GM18868 (cell line): Measurements from ENCODE around the gene RAC3.

ENCODE experiments used
- ATAC-seq: cut with Tn5 transposase; IDR thresholded peaks from one replicate; pipeline ENCODE4 v1.9.1; 2021; ENCODE audit warnings: mild to moderate bottlenecking, moderate library complexity; ENCODE audit not compliant: unreplicated experiment

RAC3 gene

DNA sequence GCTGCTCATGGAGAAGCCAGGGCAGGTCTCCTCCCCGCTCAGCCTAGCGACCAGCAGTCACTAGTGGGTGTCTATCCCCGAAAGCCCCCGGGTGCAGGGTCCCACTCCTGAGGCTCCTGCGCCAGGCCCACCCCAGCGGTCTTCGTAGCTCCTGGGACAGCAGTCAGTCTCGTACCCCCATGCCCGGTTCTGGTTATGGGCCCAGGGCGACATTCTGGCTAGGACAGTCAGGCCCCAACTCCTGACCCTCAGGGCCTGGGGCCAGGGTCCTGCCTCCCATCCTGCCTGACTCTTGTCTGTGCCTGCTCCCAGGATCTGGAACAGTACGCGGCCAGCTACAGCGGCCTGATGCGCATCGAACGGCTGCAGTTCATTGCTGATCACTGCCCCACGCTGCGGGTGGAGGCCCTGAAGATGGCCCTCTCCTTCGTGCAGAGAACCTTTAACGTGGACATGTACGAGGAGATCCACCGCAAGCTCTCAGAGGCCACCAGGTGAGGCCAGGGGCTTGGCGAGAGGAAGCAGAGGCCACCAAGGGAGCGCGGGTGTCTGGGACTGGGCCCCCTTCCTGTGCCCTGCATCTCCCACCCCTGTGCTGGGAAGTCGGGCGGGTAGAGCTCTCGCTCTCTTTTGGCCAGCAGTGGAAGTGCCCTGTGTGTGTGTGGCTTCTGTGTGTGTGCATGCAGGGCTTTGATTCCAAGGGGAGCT is 22.2 kb downstream of the RAC3 start:
- ATAC-seq, result no peak

DNA sequence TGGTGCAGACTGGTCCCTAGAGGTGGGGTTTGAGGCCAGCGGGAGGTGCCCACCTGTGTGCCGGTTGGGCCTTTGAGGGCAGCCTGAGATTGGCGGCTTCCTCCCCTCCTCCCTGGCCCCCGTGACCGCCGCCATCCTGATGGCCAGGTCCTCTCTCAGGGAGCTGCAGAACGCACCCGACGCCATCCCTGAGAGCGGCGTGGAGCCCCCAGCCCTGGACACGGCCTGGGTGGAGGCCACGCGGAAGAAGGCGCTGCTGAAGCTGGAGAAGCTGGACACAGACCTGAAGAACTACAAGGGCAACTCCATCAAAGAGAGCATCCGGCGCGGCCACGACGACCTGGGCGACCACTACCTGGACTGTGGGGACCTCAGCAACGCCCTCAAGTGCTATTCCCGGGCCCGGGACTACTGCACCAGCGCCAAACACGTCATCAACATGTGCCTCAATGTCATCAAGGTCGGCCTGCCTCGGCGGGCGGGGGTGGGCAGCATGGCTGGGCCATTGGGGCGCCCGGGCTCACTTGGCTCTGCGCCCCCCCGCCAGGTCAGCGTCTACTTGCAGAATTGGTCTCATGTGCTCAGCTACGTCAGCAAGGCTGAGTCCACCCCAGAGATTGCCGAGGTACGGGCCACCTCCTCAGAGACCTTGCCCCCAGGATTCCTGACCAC is 23.0 kb downstream of the RAC3 start:
- ATAC-seq, result no peak

DNA sequence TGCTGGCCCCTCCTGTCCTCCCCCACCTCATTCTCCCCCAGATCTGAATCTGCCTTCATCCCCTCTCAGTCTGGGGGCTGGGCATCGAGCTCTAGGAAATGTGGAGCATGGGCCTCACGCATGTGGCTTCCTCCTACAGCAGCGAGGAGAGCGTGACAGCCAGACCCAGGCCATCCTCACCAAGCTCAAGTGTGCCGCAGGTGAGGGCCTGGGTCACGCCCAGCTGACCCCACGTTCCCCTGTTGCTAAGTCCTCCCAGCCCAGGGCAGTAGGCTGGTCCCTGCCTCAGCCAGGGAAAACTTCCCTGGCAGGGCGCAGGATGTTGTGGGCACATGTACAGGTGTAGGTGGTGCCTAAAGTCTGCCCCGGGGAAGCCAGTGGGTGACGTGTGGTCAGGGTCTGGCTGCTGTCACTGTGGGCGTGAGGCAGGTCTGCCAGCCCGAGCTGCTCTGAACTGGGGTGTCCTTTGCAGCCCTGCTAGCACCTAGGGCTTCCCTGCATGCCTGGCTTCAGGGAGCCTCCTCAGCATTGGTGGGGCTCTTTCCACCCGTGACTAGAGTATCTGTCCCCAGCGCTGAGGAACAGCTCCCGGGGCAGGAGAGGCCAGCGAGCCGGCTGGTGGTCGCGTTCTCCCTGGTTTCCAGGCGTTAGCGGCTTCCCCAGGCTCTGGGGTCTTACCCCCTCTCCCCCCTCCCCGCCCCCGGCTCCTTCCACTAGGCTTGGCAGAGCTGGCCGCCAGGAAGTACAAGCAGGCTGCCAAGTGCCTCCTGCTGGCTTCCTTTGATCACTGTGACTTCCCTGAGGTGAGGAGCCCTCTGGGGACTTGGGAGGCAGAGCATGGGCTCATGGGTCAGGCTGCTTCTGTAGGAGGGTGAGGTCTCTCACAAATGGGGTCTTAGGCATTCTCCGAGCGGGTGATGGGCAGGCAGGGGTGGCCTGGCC is 23.8 kb downstream of the RAC3 start:
- ATAC-seq, result no peak

DNA sequence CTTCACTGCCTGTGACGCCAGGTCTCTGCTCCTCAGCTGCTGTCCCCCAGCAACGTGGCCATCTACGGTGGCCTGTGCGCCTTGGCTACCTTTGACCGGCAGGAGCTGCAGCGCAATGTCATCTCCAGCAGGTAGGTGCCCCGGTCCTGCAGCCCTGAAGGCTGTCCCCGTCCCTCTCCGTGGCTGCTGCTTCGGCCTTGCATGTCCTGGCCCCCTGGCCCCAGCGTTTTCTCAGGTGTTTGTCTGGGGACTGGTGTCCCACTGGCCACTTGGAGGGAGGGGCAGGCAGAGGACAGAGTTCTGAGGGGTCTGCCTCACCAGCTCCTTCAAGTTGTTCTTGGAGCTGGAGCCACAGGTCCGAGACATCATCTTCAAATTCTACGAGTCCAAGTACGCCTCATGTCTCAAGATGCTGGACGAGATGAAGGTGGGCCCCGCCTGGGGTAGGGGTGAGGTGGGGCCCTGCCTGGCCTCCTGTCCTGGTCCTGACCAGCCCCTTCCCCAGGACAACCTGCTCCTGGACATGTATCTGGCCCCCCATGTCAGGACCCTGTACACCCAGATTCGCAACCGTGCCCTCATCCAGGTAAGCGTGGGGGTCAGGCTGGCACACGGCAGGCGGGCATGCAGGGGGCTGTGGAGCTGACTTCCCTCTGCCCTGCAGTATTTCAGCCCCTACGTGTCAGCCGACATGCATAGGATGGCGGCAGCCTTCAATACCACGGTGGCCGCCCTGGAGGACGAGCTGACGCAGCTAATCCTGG is 24.7 kb downstream of the RAC3 start:
- ATAC-seq, result no peak

DNA sequence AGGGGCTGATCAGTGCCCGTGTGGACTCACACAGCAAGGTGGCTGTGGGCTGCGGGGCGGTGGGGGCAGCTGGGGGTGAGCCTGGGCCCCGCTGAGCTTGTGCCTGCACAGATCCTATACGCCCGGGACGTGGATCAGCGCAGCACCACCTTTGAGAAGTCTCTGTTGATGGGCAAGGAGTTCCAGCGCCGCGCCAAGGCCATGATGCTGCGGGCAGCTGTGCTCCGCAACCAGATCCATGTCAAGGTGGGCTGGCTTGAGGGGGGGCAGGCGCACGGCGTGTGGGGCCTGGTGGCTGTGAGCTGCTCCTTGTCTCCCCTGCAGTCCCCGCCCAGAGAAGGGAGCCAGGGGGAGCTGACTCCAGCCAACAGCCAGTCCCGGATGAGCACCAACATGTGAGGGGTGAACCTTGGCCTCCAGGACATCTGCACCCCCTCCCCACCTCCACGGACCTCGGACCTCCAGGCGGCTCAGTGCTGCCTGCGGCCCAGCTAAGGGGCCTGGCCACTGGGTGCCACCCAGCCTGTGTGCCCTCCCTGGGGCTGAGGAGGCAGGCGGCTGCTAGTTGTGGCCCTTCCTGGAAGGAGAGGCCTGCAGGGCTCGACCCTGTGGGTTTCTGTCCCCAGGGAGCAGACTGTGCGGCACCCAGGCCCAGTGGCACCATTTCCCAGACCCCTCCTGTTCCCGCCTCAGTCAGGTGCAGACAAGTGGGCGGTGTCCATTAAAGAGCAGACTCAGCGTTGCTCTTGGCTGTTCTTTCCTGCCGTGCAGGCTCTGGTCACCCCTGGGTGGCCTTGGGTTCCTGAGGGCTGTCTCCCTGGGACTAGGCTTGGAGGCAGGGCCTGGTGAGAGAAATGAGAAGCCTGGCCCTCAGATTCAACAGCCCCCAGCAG is 25.5 kb downstream of the RAC3 start:
- ATAC-seq, result no peak

DNA sequence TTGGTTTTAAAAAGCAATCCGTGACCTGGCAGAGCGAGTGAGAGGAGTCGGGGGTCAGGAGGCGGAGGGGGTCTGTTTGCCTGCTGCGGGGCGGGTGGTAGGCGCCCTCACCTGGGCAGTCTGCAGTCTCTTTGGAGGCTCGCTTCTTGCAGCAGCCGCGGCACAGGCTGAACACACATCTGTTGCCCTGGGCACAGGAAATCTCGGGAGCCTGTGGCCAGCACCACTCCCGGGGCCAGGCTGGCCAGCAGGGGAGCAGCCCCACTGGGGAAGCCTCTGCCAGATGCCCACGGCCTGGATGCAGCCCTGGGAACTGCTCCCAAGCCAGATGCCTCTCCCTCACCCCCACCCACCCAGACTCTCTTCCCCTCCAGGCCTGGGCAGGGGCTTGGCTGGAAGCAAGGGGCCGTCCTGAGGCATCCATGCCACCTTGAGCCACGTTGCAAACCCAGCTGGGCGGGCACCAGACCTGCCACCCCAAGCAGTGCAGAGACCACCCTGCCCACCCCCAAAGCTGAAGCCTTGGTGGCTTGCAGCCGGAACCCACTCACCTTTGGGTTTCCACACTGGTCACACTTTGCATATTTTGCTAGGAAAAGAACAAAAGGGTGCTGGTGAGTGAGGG is 26.9 kb downstream of the RAC3 start:
- ATAC-seq, result no peak

DNA sequence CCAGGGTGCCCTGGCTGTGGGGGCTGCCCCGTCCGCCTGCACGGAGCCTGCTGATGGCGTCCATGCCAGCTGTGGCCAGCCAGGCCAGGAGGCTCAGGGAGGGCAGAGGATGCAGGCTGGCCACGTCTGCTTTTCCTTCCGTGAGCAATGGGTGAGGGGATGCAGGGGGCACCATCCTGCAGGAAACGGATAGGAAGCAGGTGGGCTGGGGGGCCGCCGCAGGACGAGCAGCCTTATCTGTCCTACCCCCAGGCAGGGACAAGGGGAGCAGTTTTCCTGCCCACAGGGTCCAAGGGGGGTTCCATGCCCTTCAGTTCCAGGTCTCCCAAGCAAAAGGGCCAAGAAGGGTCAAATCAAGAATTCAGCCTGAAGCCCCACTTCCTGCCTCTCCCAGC is 27.4 kb downstream of the RAC3 start:
- ATAC-seq, result no peak

DNA sequence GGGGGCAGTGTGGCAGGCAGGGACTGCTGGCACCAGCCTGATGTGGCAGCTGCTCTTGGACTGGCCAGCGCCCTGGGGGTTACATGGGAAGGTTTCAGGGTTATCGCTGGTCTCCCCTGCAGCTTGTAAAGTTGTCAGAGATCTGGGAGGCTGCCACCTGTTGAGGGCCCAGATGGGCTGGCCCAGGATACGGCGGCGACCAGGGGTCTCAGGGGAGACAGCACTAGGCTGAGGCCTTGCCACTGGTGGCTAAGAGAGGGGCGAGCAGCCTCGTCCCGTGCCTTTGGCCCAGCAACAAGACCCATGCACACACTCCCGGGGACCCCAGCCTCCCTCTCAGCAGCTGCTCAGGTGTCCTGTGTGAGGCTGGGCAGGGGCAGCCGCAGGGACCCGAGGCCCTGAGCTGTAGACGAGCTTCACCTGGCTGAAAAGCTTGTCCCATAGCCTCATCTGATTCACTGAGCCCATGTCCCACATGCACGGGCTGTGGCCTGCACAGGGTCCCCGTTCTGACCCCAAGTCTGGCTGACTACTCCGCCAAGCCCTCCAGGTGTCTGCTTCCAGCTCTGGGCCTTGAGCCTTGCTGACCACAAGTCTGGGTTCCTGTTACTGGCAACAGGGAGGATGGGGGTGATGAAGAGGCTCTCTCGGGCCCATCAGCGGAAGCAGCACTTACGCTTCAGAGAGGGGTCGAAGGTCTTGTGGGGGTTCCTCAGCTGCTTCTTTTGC is 28.0 kb downstream of the RAC3 start:
- no peak for ATAC-seq

DNA sequence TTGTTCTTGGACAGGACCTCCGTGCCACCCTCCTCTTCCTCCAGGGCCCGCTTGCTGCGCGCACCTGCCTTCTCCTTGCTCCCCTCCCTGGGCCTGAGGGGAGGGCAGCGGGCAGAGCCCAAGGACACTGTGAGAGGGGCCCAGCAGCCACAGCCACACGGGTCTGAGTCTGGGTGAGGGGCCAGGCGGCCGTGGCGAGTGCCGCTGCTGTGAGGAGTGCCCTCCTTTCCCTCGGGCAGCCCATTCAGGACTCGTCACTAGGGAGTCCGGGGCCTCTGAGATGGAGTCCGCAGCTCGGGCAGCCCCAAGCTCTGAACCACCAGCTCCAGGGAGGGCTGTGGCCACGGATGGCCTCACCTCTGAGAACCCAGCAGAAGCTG is 28.5 kb downstream of the RAC3 start:
- ATAC-seq, result no peak

DNA sequence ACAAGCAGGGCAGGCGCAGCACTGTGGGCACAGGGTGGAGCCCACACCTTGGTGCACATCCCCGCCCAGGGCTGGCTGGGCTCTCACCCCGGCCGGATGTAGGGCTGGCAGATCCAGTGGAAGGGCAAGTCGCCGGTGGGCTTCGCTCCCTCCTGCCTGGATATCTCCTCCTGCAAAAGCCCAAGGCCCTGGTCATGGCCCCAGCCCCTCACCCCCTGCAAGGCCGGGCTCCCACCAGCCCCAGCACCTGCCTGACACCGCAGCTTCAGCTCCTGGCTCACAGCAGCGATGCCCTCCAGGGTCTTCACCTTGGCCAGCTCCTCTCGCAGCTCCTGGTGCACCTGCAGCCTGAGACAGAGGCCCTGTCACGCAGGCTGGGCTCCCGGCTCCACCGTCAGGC is 29.1 kb downstream of the RAC3 start:
- no peak for ATAC-seq

DNA sequence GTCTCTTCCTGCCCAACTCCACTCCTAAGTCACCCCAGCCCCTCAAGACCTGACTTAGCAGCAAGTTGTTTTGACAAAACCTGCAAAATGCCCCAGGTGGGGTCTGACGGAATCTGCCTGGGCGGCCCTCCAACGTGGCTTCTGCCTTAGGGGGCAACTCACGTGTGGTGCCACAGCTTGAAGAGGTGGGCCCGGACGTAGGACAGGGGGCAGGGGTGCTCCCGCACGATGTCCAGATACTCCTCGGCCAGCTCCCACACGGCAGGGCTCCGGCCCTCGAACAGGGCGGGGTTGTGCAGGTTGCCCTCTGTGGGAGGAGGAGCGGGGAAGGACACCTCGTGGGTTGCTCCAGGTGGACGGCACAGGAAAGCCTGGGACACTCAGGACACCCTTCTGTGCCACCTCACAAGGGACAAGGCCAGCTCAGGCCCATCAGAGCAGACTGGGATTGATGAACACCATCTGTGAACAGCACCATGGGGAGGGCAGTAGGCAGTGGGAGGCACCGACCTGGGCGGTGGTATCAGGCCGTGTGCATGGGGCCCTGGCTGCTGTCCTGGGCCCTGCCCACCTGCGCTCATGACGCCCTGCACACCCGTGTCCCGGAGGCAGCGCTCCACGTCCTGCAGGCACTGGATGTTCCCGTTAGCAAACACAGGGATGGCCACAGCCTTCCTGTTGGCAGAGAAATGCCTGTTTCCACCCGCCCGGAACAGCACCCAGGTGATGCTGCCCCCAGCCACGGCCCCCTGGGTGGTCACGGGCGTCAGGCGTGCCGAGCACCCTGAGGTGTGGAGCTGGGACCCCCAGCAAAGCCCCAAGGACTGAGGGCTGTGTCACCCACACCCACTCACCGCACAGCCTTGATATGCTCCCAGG is 29.8 kb downstream of the RAC3 start:
- no peak for ATAC-seq

DNA sequence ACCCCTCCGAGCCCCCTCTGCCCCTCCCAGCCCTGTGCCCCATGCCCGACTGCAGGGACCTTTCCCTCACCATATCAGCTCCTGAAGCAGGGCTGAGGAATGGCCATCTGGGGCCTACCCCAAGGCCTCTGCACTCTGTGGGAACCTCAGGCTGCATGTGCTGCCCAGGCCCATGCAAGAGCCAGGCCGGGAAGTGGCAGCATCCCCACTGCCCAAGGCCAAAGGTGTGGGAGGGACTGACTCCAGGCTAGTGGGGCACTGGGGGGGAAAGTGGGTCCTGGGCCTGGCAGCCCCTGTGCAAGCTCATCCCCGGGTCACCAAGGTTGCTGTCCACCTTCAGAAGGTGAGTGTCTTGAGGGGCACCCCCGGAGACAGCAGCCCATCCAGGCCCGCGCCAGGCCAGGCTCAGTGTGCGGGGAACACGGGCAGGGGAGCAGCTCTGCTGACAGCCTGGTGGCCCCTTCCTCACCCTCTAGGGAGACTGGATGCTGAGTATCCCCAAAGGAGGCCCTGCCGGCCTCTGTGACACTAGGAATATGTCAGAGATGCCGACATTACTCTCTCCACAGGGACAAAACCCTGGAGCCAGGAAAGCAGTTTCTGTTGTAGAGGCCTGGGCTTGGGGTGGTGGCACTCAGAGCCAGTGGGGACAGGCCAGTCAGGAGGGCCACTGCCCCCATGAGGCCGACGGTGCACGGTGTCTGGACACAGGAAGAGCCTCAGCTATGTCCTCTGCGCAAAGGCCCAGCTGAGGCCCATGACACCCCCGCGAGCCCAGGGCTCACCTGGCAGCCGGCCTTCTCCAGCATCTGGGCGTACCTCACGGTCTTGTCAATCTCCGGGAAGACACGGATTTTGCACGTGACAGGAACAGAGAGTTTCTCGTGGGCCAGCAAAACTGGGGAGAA is 30.9 kb downstream of the RAC3 start:
- no peak for ATAC-seq

DNA sequence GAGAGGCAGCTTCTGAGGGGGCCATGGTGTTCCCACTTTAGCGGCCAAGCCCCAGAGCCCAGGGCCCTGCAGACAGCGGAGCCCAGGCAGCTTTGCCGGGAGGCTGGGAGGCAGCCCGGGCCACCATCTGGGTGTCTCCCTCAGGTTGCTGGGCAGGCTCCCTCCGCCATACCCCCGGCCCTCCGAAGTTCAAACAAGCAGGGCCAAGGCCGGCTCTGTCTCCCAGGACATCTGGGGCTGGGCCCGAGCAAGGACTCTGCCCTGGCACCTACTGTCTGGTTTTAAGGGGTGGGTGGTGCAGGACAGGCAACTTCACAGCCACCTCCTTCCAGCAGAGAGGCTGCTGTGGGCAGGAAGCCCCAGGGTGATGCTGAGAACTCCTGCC is 31.5 kb downstream of the RAC3 start:
- ATAC-seq, result no peak

DNA sequence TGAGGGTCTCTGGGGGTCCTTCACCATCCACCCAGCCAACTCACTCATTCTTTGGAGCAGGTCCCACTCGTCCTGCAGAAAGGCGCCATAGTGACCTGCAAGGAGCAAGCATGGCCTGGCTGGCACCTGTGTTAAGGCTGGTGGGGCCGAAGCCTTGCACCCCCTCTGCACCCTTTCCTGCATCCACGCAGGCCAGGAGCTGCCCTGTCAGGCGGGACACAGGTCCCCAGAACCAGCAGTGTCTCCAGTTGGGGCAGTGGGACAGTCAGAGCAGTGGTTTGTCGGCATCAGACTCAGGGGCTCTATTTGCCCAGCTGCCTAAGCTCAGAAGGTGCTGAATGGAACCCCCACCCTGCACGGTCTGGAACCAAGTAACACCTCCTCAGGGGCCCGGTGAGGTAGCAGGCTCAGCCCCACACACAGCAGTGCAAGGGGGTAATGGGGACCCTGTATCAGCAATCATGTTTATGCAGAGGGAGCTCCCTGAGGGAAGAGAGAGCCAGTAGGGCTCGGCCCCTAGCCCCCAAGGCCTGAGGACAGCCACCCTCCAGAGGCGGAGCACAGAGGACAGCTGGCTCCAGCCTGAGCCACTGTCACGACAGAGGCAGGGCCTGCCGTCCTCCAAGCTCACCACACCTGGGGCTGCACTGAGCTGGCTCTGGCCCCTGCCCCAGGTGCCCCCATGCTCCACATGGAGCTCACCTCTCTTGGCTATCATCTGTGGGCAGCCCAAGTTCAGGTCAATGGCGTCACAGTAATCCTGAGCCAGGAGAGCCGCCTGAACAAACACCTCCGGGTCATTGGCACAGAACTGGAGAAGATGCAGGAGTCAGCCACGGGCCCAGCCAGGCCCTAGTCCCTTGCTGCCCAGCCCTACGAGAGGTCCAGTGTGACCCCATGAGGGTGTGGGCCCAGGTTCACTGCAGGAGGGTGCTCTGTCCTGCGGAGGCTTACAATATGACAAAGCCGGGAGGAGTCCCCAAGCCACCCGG is 32.2 kb downstream of the RAC3 start:
- ATAC-seq, result no peak

DNA sequence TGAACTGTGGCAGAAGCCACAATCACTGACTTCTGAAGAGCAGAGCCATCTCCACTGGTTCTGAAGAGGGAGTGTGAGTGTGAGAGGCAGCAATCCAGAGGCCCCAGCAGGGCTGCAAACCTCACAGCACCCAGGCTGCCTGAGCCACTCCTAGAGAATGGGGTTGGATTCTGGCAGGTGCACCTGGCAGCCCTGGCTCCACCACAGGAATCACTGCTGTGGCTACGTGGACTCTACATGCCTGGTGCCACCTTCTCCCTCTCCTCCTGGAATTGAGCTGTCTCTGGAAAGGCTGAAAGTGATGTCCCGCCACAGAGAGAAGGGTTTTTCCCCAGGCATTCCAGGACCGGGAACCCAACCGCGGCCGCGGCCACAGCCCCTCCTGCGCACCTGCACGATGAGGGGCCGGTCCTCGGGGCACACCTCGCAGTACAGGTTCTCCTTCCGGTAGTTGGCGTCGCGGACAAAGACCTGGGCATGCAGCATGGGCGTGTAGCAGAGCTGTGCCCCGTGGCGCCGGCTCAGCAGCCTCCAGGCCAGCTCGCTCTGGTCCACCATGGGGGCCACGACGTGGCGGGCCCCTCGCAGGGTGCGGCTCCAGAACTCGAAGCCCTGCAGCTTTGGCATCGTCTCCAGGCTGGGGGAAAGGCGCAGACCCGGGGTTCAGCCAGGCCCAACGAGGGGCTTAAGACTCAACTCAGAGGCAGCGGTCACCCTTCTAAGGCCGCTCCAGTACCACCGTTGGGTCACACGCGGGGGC is 33.1 kb downstream of the RAC3 start:
- ATAC-seq, result no peak
